Stimulated activated CD4-positive, alpha-beta T cell treated with anti-CD3 and anti-CD28 coated beads, Interleukin-1b, Interleukin-23, amount 100 ng/mL, for 4 hours (primary cell): Measurements from ENCODE around the gene GGTLC3.
"Not testable (repeated sequence)": the region's sequence is repeated elsewhere in the genome, so short reads cannot be mapped to it uniquely, and the experiment has no call there.

Experiments used
- DNase-seq, 2 donors: peaks; one replicate each; pipeline ENCODE4 v3.0.0-alpha.2; 2020; ENCODE audit warnings: low read depth in 2 of 2

GGTLC3 gene

GRCh38 chr22:18513454-18513853 is 4.5 kb downstream of the GGTLC3 start:
- DNase-seq: not testable (repeated sequence)

DNA sequence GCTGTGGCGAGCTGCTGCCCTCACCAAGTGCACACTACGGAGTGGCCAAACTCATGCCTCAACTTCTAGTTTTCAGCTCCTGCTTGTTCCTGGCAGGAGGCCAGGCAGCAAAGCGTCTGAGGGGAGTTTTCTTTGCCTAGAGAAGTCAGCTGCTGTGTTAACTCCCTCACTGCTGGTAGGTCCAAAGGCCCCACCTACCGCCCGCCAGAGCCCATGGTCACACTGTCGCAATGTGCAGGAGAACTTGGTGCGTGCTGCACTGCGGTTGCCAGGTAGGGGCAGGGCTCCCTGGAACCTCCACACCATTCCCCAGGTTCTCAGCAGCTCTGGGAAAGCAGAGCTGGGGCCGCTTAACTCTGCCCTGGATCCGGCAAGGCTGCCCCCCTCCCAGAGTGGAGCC is 5.6 kb downstream of the GGTLC3 start:
- DNase-seq: not testable (repeated sequence)

GRCh38 chr22:18511327-18511726 is 6.6 kb downstream of the GGTLC3 start:
- DNase-seq: not testable (repeated sequence)

DNA sequence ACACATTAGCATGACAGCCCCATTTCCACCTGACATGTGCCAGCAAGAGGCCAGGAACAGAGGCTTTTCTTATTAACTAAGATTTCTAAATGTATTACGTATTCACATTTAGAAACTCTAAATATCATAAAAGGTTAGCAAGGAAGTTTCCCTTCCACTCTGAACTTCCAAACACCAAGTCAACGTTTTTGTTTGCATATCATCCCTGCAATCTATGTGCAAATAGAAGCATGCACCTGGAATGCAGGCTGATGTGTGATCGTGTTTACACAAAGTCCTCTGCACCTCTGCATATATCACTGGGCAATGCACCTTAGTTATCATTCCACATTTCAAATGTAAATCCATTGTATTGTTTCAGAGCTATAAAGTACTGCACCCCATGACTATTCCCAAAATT is 21.7 kb downstream of the GGTLC3 start:
- DNase-seq: not testable (repeated sequence)
